VCaP (cell line): ENCODE data around the gene TAF3.
"Not testable (repeated sequence)": the region's sequence is repeated elsewhere in the genome, so short reads cannot be mapped to it uniquely, and the experiment has no call there.

Source experiments
- H3K27ac ChIP-seq: fragments of 450-650 bp; 2 replicates; pipeline ENCODE4 v1.5.1; 2017
- TF ChIP-seq, protein P1 (sequence below): fragments of 450-650 bp; conservative IDR thresholded peaks from 2 replicates; pipeline ENCODE4 v1.5.1; 2017; ENCODE audit warnings: mild to moderate bottlenecking, moderate library complexity

The TAF3 gene

DNA sequence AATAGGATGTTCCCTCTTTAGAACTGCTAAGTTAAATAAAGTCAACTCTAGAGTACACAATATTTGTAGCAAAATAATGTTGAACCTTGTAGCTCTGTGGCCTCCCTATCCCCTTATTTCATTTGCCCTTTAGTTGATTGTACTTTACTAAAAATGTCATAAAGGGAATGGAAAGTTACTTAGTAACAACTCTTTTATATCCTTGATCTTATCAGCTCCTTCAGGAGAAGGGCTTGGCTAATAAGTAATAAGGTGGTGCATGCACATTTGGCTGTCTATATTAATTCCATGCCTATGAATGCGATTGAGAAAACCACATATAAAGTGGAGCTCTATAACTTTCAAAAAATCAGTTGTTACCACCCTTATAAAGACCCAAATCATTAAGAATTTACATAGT, 194.7 kb downstream of the TAF3 start:
- TF ChIP-seq, protein P1, sequence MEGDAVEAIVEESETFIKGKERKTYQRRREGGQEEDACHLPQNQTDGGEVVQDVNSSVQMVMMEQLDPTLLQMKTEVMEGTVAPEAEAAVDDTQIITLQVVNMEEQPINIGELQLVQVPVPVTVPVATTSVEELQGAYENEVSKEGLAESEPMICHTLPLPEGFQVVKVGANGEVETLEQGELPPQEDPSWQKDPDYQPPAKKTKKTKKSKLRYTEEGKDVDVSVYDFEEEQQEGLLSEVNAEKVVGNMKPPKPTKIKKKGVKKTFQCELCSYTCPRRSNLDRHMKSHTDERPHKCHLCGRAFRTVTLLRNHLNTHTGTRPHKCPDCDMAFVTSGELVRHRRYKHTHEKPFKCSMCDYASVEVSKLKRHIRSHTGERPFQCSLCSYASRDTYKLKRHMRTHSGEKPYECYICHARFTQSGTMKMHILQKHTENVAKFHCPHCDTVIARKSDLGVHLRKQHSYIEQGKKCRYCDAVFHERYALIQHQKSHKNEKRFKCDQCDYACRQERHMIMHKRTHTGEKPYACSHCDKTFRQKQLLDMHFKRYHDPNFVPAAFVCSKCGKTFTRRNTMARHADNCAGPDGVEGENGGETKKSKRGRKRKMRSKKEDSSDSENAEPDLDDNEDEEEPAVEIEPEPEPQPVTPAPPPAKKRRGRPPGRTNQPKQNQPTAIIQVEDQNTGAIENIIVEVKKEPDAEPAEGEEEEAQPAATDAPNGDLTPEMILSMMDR, result no peak
- H3K27ac ChIP-seq, result peak overlapping the region; percentile 70

DNA sequence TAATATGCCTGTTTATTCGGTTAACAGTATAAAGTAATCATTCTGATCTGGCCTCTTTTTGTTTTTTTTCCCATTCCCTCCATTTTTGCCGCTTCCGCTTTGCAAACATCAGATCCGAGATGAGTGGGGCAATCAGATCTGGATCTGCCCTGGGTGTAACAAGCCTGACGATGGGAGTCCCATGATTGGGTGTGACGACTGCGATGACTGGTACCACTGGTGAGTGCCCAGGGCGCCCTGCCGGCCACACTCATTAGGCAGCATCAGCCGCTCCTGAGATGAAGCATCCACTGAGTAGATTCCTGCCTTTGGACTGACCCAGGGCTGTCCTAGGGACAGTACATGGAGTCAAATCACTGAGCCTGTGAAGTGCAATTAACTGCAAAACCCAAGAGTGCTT, 195.3 kb downstream of the TAF3 start:
- peak overlapping the region; percentile 70; the same call in 1 of the 2 replicates for H3K27ac ChIP-seq
- TF ChIP-seq, protein P1, result no peak

DNA sequence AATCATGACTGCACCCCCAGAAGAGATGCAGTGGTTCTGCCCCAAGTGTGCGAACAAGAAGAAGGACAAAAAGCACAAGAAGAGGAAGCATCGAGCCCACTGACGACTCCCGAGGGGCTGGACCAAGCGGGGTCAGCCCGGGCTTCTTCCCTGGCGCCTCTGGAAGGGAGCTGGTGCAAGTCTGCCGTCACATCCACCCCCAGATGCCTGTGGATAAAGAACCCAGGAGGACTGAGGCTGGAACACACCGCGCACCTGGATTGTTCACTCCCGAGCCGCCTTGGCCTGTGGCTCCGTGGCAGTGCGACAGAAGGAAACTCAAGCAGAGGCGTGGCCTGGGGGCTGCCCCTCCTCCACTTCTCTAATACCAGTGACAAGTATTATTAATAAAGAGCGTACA, 196.3 kb downstream of the TAF3 start:
- TF ChIP-seq, protein P1, result no peak
- no peak overlapping the region; the same call in 1 of the 2 replicates for H3K27ac ChIP-seq

DNA sequence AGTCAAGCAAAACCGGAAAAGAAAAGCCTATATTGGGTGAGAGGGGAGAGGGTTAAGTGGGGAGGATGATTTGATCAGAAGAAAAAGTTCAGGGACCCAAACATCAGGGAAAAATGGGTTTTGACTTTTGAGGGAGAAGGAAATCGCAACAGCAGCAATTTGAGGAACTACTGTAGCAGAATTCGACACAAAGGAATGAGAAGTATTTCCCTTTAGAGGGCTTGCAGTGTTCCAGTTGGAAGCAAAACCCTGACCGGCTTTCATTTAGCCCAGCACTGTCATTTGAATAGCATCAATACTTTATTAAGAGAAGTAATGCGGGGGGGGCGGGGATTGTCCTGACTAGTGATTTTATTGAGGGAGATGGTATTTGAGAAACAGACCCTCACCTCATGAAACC, 199.0 kb downstream of the TAF3 start:
- no peak overlapping the region for H3K27ac ChIP-seq
- TF ChIP-seq, protein P1, result no peak

DNA sequence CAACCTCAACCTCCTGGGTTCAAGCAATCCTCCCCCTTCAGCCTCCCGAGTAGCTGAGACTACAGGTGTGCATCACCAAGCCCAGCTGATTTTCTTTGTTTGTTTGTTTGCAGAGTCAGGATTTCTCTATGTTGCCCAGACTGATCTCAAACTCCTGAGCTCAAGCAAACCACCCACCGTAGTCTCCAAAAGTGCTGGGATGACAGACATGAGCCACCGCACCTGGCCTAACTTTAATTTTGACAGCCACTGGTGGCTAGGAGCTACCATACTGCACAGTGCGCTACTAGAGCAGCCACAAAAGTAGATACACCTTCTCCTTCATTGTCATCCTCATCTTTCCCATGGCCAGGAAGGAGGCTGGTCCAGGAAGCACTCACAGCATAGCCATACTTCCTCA, 205.0 kb downstream of the TAF3 start:
- TF ChIP-seq, protein P1, result no peak
- H3K27ac ChIP-seq, result no peak overlapping the region

DNA sequence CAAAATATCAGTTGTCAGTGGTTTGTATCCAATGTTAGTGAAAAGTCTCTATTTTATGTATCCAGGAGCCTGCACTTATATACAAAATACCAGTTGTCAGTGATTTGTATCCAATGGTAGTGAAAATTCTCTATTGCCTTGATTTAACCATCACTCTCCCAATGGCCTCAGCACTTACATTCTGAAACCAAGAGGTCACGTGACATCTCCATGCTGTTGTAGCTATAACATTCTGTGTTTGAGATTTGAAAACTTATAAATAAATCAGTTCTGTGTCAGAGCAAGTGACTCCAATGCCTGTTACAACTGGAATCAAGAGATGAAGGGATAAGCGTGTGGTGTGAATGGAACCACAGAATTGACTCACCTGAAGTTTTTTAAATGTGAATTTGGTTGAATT, 205.5 kb downstream of the TAF3 start:
- TF ChIP-seq, protein P1, result no peak
- H3K27ac ChIP-seq, result no peak overlapping the region

DNA sequence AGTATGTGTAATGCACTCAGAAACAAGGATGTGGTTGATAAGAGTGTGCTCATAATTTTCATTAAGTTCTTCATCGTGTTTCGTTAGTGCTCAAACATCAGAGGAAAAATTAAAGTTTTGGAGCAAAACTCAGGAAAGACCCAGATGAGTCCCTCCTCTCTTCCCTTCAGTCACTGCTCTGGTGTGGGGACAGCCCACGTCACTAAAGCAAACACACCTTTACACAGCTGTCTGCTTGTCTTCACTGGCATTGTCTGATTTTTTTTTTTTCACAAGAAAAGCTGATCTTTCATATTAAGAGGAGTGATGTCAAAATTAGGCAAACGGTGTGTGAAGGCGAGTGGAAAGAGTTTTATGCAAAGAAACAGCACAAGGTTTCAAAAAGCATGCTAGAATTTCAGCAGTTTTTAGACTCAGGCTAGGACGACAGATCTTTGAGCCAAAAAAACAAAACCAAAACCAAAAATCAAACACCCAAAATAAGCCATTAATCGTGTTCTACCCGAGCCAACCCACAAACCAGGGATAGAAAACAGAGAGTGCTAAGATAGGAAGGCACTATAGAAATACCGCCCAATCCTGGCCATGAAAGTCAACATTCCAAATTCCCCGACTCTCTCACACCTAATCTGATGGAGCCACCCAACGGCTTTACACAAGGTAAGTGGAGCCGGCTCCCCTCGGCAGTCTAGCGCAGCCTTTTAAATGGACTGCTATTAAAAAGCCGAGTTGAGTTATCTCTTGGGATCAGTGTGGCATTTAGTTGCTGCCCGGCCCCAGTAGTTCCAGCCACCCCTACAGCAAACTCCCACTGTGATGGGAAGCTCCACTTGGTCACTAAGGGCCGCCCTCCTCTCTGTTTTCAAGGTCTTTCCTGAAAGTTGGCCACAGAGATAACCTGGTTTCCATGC, 208.3 kb downstream of the TAF3 start:
- TF ChIP-seq, protein P1, result no peak
- no peak overlapping the region for H3K27ac ChIP-seq

DNA sequence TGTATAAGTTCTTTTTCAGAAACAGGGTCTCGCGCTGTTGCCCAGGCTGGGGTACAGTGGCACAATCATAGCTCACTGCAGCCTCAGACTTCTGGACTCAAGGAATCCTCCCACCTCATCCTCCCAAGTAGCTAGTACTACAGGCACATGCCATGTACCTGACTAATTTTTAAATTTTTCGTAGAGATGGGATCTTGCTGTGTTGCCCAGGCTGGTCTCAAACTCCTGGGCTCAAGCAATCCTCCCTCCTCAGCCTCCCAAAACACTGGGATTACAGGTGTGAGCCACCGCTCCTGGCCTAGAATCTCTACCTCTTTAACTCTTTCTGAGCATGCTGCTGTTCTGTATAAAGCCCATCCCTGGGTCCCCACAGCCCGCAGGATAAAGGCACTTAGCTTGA, 212.9 kb downstream of the TAF3 start:
- not testable (repeated sequence) for H3K27ac ChIP-seq
